SJCRH30 (cell line): ENCODE measurements around the gene CTNNBIP1. TPM values are rescaled to one million over a fixed set of nuclear protein-coding genes. Genes with fewer than 3 reads are reported as not detected.
A peak's percentile ranks its signal among the peaks of the same experiment; 100 is the strongest.
"Not testable (repeated sequence)": the region's sequence is repeated elsewhere in the genome, so short reads cannot be mapped to it uniquely, and the experiment has no call there.

ENCODE experiments used
- DNase-seq, 2 experiments: peaks; one replicate each; pipeline ENCODE4 v3.0.0-alpha.2; 2015 to 2020
- H3K27ac ChIP-seq: fragments of 250-450 bp; sonication (Bioruptor Pico); 2 replicates; pipeline ENCODE4 v1.5.1; 2020; ENCODE audit warnings: mild to moderate bottlenecking, moderate library complexity
- H3K27me3 ChIP-seq: fragments of 250-450 bp; sonication (Bioruptor Pico); 2 replicates; pipeline ENCODE4 v1.5.1; 2020; ENCODE audit warnings: mild to moderate bottlenecking, moderate library complexity
- H3K36me3 ChIP-seq: fragments of 250-450 bp; sonication (Bioruptor Pico); 2 replicates; pipeline ENCODE4 v1.5.1; 2020; ENCODE audit warnings: mild to moderate bottlenecking, moderate library complexity
- H3K4me1 ChIP-seq: fragments of 250-450 bp; sonication (Bioruptor Pico); 2 replicates; pipeline ENCODE4 v1.5.1; 2020; ENCODE audit warnings: mild to moderate bottlenecking, moderate library complexity
- H3K4me3 ChIP-seq: fragments of 250-450 bp; sonication (Bioruptor Pico); 2 replicates; pipeline ENCODE4 v1.5.1; 2020; ENCODE audit warnings: mild to moderate bottlenecking, moderate library complexity
- H3K9me3 ChIP-seq: fragments of 250-450 bp; sonication (Bioruptor Pico); replicated peaks from 2 replicates; pipeline ENCODE4 v1.5.1; 2020; ENCODE audit warnings: mild to moderate bottlenecking, moderate library complexity
- total RNA-seq: library from RNA; depleted of rRNA; stranded (reverse); fragments of >200 nt; shearing (Covaris generic); gene quantifications from 2 replicates; pipeline ENCODE4 v1.2.3, GENCODE V29; 2014; rRNA removed

The CTNNBIP1 gene, protein sequence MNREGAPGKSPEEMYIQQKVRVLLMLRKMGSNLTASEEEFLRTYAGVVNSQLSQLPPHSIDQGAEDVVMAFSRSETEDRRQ
- 32.9 and 35.3 TPM in 2 replicates for total RNA-seq

DNA sequence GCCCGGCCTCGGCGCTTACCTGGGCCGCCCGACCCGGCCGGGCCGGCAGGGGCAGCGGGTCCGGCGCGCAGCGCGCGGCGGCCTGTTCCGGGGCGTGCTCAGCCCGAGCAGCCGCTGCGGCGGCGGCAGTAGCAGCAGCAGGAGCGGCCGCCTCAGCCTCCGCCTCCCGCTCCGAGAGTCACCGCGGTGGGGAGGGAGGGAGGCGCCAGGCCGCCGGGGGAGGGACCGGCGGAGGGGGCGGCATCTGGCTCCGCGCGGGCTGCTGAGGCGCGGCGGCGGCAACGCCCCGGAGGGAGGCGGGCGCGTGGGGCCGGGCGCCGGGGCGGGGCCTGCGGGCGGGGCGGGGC, at the start of gene CTNNBIP1:
Gene CTNNBIP1, minus strand, starts transcription at position 194 of the 347 bp plus-strand sequence. CDS start 38,205 bp downstream, outside the sequence.
- Histone ChIP-seq H3K4me1 (peaks cover 29% of the 10 kb centered on the region), H3K27me3 (no peaks in the 10 kb centered on the region)

DNA sequence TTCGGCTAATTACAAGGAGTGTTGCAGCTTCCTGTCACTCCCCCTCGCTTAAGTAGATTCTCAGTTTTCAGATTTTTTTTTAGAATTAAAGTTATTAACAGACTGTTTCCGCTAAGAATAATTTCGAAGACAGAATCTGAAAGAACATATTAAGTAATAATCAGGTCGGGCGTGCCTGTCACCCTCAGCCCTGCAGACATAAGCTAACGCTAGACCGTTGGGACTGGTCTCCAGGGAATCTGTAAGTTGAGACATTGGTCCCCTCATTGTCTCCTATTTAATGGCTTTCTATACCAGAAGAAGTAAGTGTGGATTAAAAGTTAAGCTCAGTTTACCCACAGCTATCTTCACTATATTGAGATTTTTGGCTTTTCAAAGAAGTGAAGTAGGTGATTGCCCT, 47.7 kb upstream of the CTNNBIP1 start:
- H3K27ac ChIP-seq, result no peak overlapping the region

More for the DNA sequence above, at the start of gene CTNNBIP1:
- Histone ChIP-seq H3K9me3 (no peaks in the 10 kb centered on the region), H3K36me3 (no peaks in the 10 kb centered on the region), H3K4me3 (peak within 1 kb of the TSS; percentile 92), H3K27ac (peak within 1 kb of the TSS; percentile 56)
- DNase-seq, result no peak

DNA sequence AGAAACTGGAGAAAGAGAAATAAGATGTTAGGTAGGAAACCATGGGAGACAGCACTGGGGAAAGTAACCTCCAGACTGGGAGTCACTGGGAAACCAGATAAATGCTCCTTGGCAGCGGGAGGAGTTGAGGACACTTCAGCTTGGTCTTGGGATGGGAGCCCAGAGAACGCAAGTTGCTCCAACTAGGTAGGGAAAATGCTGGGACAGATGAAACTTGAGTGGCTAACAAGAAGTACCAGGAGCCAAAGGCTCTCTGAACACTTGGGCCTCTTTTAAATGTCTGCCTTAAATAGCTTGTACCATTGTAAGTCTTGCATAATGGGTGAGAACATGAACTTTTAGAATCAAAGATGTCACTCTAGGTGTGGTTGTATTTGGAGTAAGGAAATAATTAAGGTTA, 36.2 kb upstream of the CTNNBIP1 start:
- Histone ChIP-seq H3K27me3 (no peaks in the 10 kb centered on the region), H3K9me3 (no peaks in the 10 kb centered on the region), H3K4me1 (0 out of 2 replicates have a peak, but pooled peaks cover 2% of the 10 kb centered on the region), H3K36me3 (0 out of 2 replicates have a peak, but pooled peaks cover 2% of the 10 kb centered on the region), H3K27ac (no peak overlapping the region), H3K4me3 (no peak overlapping the region)
- no peak for DNase-seq

More for the DNA sequence above, 47.7 kb upstream of the CTNNBIP1 start:
- Histone ChIP-seq H3K9me3 (no peaks in the 10 kb centered on the region), H3K36me3 (no peaks in the 10 kb centered on the region), H3K4me1 (peaks cover 14% of the 10 kb centered on the region), H3K4me3 (no peak overlapping the region), H3K27me3 (no peaks in the 10 kb centered on the region)
- DNase-seq, result no peak

DNA sequence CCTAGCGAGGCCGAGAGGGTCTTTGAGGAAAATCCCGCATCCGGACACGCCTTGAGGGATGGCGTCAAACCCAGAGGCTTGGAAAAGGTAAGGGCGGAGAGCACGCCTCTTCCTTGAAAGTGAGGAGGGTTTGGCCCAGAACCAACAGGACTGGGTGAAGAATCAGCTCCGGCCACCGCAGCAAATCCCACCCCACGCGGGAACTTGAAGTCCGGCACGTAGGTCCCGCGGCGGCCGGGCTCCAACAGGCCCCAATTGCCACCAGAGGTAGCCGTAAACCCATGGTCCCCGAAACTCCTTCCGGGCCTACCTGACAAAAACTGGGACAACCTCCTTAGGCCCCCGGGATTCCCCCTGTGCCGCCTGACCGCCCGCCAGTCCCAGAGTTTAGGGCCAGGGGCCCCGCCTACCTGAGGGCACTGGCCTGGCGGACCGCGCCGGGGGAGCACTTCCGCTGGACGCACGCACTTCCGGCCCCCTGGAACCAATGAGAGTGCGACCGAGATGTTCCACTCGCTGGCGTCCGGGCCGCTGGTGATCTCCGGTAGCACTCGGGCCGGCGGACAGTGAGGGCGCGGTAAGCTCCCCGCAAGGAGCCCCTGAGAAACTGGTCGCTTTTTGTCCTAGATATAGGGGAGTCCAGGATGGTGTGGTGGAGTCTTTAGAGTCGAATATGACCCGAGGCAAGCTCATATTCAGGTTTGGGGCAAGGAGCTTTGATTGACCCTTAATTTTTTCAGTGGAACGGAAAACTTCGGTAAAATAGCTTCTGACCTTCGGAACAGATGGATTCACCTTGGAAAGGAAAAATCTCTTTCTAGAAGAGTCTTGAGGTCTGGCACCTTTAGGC, 33.1 kb upstream of the CTNNBIP1 start, which contains the start of the genes LZIC and NMNAT1:
Gene LZIC, minus strand, starts transcription at position 453 of the 850 bp plus-strand sequence. CDS start 6,772 bp downstream, outside the sequence.
Gene NMNAT1, plus strand, starts transcription at position 537 of the 850 bp plus-strand sequence. CDS start 28,599 bp downstream, outside the sequence.
- 0 out of 2 replicates have a peak, but pooled peaks cover 2% of the 10 kb centered on the region for H3K4me1 ChIP-seq
- no peaks in the 10 kb centered on the region for H3K9me3 ChIP-seq
- DNase-seq, result peak; percentile 93 to 96
- peaks cover 10% of the 10 kb centered on the region; the same call in 1 of the 2 replicates for H3K36me3 ChIP-seq
- peak within 1 kb of the TSS; percentile 80 for H3K4me3 ChIP-seq
- H3K27ac ChIP-seq, result peak within 1 kb of the TSS; percentile 78
- no peaks in the 10 kb centered on the region for H3K27me3 ChIP-seq

DNA sequence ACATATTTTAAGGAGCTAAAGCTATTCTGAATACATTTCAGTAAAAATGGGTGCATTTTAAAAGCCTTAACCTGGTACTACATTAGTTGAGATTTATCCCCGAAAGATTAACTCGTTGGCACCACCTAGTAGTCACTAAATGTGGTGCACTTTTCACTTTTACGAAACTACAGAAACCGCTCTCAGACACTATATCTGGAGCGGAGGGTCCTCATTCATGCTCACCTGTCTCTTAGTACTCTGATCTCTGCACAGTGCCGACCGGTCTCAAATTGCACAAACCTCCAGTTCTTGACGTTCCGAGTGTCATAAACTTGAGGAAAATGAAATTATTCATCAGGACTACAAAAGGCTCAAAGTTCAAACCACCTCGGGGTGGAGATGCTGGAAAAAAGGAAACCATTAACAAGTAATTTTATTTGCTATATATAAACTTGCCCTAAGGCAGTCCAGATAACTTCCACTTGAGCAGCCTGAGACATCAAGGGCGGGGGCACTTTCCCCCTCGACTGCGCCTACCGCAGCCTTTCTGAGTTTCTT, 32.4 kb upstream of the CTNNBIP1 start:
- no peaks in the 10 kb centered on the region for H3K27me3 ChIP-seq
- peak; percentile 35 to 78 for DNase-seq
- H3K4me1 ChIP-seq, result 0 out of 2 replicates have a peak, but pooled peaks cover 2% of the 10 kb centered on the region
- peaks cover 10% of the 10 kb centered on the region; the same call in 1 of the 2 replicates for H3K36me3 ChIP-seq
- H3K27ac ChIP-seq, result peak overlapping the region; percentile 78
- peak overlapping the region; percentile 80 for H3K4me3 ChIP-seq
- no peaks in the 10 kb centered on the region for H3K9me3 ChIP-seq

DNA sequence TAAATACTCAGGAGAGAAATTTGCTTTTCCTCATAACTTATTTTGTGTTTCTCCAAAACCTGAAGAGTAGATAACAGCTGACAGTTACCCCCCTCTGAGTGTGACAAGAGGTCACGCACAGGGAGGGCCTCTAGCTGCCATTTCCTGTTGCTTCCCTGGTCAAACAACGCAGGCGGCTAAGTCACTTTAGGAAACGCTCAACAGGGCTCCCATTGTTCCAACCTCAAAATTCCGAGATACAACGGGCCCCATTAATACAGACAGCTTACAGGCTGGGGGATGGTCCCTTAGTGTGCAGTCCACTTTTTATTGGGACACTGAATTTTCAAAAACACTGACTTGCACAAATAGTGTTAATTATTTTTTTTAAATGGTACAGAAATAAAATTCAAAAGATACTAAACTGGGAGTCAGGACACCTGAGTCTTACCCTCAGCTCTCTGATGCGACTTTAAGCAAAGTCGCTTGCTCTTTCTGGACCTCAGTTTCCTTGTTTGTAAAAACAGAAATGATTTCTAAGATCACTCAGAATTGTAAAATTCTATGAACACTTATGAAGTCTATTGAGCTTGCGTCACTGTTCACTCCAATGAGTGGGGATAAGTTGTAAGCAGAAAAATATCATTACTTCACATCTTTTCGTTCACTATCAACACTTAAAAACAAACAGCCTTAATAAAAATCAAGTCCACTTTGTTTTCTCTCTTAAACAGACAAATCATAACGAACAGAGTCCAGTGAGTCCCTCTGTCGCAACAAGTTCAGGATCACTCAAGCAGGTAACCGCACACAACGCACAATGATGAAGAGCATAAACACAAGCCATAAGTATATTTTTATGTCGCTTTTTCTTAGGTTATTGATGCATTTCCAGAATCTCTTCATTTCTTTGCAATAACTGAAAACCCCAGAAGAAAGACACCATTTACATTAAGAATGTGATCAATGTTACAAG, 19.6 kb upstream of the CTNNBIP1 start:
- H3K36me3 ChIP-seq, result peaks cover 35% of the 10 kb centered on the region
- no peaks in the 10 kb centered on the region for H3K9me3 ChIP-seq
- DNase-seq, result peak; percentile 93 to 97
- peaks cover 44% of the 10 kb centered on the region for H3K4me1 ChIP-seq
- no peak overlapping the region for H3K4me3 ChIP-seq
- peak overlapping the region; percentile 84 for H3K27ac ChIP-seq
- H3K27me3 ChIP-seq, result no peaks in the 10 kb centered on the region

DNA sequence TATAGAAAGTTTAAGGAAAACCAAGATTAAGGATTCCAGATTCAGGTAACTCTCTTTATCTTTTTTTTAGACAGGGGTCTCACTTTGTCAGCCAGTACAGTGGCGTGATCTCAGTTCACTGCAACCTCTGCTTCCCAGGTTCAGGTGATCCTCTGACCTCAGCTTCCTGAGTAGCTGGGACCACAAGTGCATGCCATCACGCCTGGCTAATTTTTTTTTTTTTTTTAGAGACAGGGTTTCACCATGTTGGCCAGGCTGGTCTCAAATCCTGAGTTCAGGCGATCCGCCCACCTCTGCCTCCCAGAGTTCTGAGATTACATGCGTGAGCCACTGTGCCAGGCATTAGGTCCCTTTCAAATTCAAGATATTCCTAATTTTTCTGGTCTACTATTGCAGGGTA, 17.2 kb upstream of the CTNNBIP1 start:
- Histone ChIP-seq H3K4me3 (no peak overlapping the region), H3K27ac (peak overlapping the region; percentile 21), H3K4me1 (peaks cover 44% of the 10 kb centered on the region), H3K27me3 (no peaks in the 10 kb centered on the region), H3K36me3 (peaks cover 26% of the 10 kb centered on the region), H3K9me3 (no peaks in the 10 kb centered on the region)
- peak in 1 of 2 experiments; percentile 39 for DNase-seq

DNA sequence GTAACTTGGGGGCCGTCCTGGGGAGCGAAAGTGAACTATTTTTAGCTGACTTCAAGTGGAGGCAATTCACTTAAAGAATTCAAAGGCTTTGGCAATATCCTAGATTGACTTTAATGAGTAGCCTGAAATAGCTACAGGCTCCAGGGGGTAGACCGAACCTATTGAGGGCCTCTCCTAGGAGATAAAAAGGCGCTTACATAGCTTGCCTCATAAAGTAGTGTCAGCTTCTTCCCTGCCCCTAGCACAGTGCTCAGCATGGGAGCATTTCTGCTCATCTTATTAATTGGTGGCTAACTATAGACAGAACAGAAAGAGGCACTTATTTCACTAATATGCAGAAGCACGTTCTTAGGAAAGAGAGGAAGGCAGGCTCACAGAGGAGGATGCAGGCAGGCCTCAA, 12.3 kb upstream of the CTNNBIP1 start:
- Histone ChIP-seq H3K4me3 (no peak overlapping the region), H3K36me3 (peaks cover 3% of the 10 kb centered on the region; the same call in 1 of the 2 replicates), H3K4me1 (peaks cover 12% of the 10 kb centered on the region), H3K27ac (no peak overlapping the region), H3K9me3 (no peaks in the 10 kb centered on the region), H3K27me3 (no peaks in the 10 kb centered on the region)
- DNase-seq, result no peak

DNA sequence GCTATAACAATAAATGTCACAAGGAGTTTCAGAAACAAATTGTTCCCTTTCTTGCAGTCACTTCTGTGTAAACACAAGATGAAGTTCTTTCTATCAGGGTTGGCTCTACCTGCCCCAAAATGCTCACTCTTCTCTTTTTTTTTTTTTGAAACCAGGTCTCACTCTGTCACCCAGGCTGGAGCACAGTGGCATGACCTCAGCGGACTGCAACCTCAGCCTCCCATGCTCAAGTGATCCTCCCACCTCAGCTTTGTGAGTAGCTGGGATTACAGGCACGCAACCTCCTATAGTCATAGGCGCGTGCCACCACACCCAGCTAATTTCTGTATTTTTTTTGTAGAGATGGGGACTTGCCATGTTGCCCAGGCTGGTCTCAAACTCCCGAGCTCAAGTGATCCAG, 10.5 kb upstream of the CTNNBIP1 start:
- H3K27me3 ChIP-seq, result no peaks in the 10 kb centered on the region
- H3K36me3 ChIP-seq, result no peaks in the 10 kb centered on the region
- H3K9me3 ChIP-seq, result no peaks in the 10 kb centered on the region
- 0 out of 2 replicates have a peak, but pooled peaks cover 2% of the 10 kb centered on the region for H3K4me1 ChIP-seq
- H3K27ac ChIP-seq, result no peak overlapping the region
- no peak for DNase-seq
- H3K4me3 ChIP-seq, result no peak overlapping the region

DNA sequence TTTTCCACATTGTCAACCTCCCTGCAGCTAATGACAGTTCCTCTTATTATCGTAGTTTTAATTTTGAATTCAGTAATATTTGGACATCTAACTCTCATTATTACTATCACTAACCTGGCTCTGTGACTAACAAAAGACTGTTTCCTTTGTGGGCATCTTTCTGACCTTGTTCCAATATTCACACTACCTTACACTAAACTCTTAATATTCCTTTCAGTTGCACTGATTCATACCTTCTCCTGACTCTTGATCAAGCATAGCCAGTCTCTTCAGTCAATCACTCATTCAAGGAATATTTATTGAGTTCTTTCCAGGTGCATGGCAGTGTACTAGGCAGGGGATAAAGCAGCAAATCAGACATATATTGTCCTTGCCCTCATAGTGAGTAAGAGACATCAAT, 7.8 kb upstream of the CTNNBIP1 start:
- H3K4me3 ChIP-seq, result no peak overlapping the region
- no peaks in the 10 kb centered on the region for H3K36me3 ChIP-seq
- no peak overlapping the region for H3K27ac ChIP-seq
- H3K9me3 ChIP-seq, result no peaks in the 10 kb centered on the region
- H3K4me1 ChIP-seq, result peaks cover 9% of the 10 kb centered on the region; the same call in 1 of the 2 replicates
- no peak for DNase-seq
- H3K27me3 ChIP-seq, result no peaks in the 10 kb centered on the region

DNA sequence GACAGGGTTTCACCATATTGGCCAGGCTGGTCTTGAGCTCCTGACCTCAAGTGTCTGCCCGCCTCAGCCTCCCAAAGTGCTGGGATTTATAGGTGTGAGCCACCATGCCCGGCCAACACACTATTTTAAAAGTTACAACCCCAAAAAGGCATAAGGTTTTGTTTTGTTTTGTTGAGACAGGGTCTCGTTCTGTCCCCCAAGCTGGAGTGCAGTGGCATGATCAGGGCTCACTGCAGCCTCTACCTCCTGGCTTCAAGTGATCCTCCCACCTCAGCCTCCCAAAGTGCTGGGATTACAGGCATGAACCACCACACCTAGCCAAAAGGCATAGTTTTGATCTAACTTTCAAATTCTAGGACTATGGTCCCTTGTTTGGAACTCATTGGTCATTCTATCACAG, 7.4 kb upstream of the CTNNBIP1 start:
- not testable (repeated sequence) for DNase-seq, H3K27me3 ChIP-seq, H3K36me3 ChIP-seq, H3K4me3 ChIP-seq, H3K9me3 ChIP-seq, H3K27ac ChIP-seq, H3K4me1 ChIP-seq

DNA sequence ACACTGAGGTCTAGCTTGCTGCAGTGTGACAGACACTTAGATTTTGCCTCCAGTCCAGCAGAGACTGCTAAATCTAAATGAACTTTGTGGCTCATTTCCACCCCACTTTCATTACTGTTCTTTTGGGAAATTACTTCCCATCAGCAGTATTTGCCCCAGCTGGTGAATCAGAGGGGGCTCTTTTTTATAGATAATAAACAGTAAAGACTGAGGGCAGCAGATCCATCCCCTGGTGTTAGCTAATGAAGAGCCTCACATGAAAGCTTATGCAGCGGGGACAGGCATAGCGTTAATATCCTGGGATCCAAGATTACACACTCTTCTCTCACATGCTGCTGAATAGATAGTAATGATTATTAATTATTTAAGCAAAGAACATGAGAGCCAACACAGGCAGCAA, 6.4 kb upstream of the CTNNBIP1 start:
- no peak for DNase-seq
- H3K36me3 ChIP-seq, result no peaks in the 10 kb centered on the region
- peaks cover 10% of the 10 kb centered on the region; the same call in 1 of the 2 replicates for H3K4me1 ChIP-seq
- no peak overlapping the region for H3K4me3 ChIP-seq
- H3K9me3 ChIP-seq, result no peaks in the 10 kb centered on the region
- H3K27me3 ChIP-seq, result no peaks in the 10 kb centered on the region
- H3K27ac ChIP-seq, result no peak overlapping the region

DNA sequence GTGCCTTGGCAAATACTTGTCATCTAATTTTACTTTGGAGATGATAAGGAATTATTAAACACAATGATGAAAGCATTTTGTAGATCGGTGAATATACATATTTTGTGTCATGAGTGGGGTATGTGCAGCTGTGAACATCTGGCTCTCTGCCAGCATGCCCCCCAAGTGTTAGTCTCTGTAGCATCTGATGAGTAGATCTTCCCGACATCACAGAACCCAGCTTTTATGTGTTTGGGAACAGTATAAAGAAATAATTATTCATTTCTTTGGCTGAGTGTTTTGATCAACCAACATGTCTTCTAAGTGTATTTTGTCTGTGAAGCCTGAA, 4.5 kb upstream of the CTNNBIP1 start:
- DNase-seq, result no peak
- no peak overlapping the region for H3K27ac ChIP-seq
- no peaks in the 10 kb centered on the region for H3K27me3 ChIP-seq
- H3K36me3 ChIP-seq, result no peaks in the 10 kb centered on the region
- peaks cover 13% of the 10 kb centered on the region; the same call in 1 of the 2 replicates for H3K4me1 ChIP-seq
- no peak overlapping the region for H3K4me3 ChIP-seq
- no peaks in the 10 kb centered on the region for H3K9me3 ChIP-seq

DNA sequence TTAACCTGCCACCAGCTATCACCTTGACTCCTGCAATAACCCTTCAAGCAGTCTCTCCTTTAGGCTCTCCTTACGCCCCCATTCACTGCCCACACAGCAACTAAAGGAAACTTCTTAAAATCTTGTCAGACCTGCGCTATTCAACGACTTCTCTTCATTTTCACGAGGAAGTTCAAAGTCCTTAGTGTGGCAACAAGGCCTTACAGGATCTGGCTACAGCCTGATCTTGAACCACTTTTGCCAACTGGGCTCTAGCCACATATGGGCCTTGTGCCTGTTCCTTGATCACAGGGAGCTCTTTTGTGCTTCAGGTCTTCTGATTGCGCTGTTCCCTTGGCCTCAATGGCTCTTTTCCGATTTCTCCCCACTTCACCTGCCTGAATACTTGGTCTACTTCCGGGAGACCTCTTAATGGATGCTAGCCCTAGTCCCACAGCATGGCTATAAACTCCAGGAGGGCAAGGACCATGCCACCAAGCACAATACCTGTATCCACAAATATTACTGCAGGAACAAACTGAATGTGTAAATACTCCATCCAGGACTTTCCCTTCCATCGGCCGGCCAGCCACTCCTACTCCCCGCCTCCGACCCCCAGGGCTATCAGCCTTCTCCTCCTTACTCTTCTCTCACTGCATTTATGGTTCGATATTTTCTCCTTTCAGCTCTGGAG, 2.3 kb upstream of the CTNNBIP1 start:
- Histone ChIP-seq H3K4me1 (peaks cover 21% of the 10 kb centered on the region; the same call in 1 of the 2 replicates), H3K27ac (no peak overlapping the region), H3K27me3 (no peaks in the 10 kb centered on the region), H3K36me3 (no peaks in the 10 kb centered on the region), H3K4me3 (no peak overlapping the region), H3K9me3 (no peaks in the 10 kb centered on the region)
- DNase-seq, result no peak
